Neural crest cell (in vitro differentiated cells): ENCODE results near the gene HOXC13. TPM values are rescaled to one million over a fixed set of nuclear protein-coding genes. Genes with fewer than 3 reads are reported as not detected.

Experiments
- DNase-seq: peaks from one replicate; pipeline ENCODE4 v3.0.0; 2021; ENCODE audit warnings: low read depth, mixed read lengths, low spot score
- H3K27ac Mint-ChIP-seq: one replicate; pipeline ENCODE4 v1.8.0; 2021; ENCODE audit warnings: mild to moderate bottlenecking, mixed read lengths; ENCODE audit not compliant: unreplicated experiment
- H3K27me3 Mint-ChIP-seq: 2 replicates; pipeline ENCODE4 v1.8.0; 2021; ENCODE audit warnings: low read depth, mild to moderate bottlenecking, mixed read lengths
- H3K36me3 Mint-ChIP-seq: 2 replicates; pipeline ENCODE4 v1.8.0; 2021; ENCODE audit warnings: low read depth, mild to moderate bottlenecking, mixed read lengths
- H3K4me1 Mint-ChIP-seq: 2 replicates; pipeline ENCODE4 v1.8.0; 2021; ENCODE audit warnings: mixed read lengths
- H3K4me3 Mint-ChIP-seq: one replicate; pipeline ENCODE4 v1.8.0; 2021; ENCODE audit warnings: mild to moderate bottlenecking, mixed read lengths
- H3K9me3 Mint-ChIP-seq: 2 replicates; pipeline ENCODE4 v1.8.0; 2021; ENCODE audit warnings: mixed read lengths
- CTCF ChIP-seq: fragments of 200-600 bp; sonication (generic); conservative IDR thresholded peaks from 2 replicates; pipeline ENCODE4 v1.5.0; 2021; ENCODE audit warnings: antibody characterized with exemption, mild to moderate bottlenecking
- total RNA-seq: library from RNA; stranded (reverse); gene quantifications from 2 replicates; pipeline ENCODE4 v1.2.1, GENCODE V29; 2021

The HOXC13 gene
- total RNA-seq, 1 donor from 2014 or later, result not detected

DNA sequence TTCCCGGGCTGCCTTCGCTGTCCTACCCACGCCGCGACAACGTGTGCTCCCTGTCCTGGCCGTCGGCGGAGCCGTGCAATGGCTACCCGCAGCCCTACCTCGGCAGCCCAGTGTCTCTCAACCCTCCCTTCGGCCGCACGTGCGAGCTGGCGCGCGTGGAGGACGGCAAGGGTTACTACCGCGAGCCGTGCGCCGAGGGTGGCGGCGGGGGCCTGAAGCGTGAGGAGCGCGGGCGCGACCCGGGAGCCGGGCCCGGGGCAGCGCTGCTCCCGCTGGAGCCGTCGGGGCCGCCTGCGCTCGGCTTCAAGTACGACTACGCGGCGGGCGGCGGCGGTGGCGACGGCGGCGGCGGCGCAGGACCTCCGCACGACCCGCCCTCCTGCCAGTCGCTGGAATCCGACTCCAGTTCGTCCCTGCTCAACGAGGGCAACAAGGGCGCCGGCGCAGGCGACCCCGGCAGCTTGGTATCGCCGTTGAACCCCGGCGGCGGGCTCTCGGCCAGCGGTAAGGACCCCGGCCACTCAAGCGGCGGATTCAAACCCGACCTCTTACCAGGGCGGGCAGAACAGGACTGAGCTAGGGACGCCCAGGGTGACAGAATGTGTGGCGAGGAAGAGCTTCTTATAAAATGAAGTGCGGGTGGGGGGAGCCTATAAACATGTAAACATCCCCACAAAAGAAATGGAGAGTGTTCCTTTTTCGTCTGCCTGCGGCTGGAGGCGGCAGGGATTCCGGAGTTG lies 16.6 kb downstream of the HOXC13 start:
- H3K27me3 Mint-ChIP-seq, result peaks cover 99% of the 10 kb centered on the region
- H3K9me3 Mint-ChIP-seq, result no peaks in the 10 kb centered on the region
- H3K36me3 Mint-ChIP-seq, result no peaks in the 10 kb centered on the region
- no peak for TF ChIP-seq CTCF
- H3K4me3 Mint-ChIP-seq, result no peak overlapping the region
- DNase-seq, result no peak
- no peaks in the 10 kb centered on the region for H3K4me1 Mint-ChIP-seq
- H3K27ac Mint-ChIP-seq, result no peak overlapping the region

DNA sequence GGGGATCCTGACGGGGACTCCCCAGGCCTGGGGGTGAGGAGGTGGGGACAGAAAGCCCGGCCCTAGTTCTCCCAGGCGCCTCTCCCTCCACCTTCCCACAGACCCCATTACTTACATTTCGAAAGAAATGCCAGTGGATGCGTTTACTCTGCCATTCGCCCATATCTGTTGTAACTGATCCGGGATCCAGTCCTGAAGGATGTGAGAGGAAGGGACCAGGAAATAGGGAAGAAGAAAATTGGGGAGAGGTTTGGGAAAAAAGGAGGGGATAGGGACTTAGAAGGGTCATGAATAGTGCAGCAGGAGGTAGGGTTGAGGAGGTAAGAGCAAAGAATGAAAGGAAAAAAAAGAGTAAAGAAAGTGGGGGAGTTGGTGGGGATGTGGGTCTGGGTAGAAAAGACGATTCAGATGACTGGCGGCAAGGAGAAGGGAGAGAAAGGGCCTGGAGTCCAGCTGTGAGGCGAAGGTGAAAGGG lies 17.2 kb downstream of the HOXC13 start:
- no peaks in the 10 kb centered on the region for H3K4me1 Mint-ChIP-seq
- no peak for TF ChIP-seq CTCF
- peaks cover 99% of the 10 kb centered on the region for H3K27me3 Mint-ChIP-seq
- DNase-seq, result no peak
- no peak overlapping the region for H3K4me3 Mint-ChIP-seq
- H3K36me3 Mint-ChIP-seq, result no peaks in the 10 kb centered on the region
- H3K27ac Mint-ChIP-seq, result no peak overlapping the region
- H3K9me3 Mint-ChIP-seq, result no peaks in the 10 kb centered on the region

GRCh38 chr12:53956251-53956887 lies 17.7 kb downstream of the HOXC13 start:
- no peak for DNase-seq
- Mint-ChIP-seq H3K27ac (no peak overlapping the region), H3K27me3 (peaks cover 99% of the 10 kb centered on the region)

DNA sequence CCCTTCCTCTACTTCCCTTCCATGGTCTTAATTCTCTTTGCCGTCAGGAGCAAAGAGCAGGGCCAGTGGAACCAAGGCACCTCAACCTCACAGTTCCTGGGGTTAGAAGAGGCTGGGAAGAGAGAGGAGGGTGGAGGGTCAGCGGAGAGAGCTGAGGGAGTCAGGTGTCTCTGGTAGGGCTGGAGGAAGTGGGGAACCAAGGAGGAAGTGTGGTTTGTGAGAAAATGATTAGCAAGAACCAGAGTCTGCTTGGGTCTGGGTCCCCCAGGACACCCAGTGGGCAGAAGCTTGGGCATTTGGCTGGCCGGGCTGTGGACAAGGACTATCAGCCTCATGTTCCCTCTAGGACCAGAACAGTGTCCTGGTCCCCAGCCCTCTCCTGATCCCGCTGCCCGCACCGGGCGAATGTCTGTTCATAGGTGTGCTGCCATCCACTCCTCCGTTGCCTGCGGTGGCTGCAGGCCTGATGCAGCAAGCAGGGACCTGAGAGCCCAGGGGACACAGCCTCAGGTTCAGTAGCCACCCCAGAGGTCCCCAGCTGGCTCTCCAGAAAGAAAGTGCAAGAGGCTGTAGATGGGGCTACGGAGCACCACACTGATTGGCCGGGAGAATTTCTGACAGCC lies 18.4 kb downstream of the HOXC13 start:
- Mint-ChIP-seq H3K36me3 (no peaks in the 10 kb centered on the region), H3K4me1 (no peaks in the 10 kb centered on the region), H3K27ac (no peak overlapping the region), H3K27me3 (peaks cover 99% of the 10 kb centered on the region), H3K9me3 (no peaks in the 10 kb centered on the region), H3K4me3 (no peak overlapping the region)
- DNase-seq, result no peak
- TF ChIP-seq CTCF, result no peak

More at GRCh38 chr12:53956251-53956887, 17.7 kb downstream of the HOXC13 start:
- Mint-ChIP-seq H3K36me3 (no peaks in the 10 kb centered on the region), H3K4me1 (no peaks in the 10 kb centered on the region), H3K4me3 (no peak overlapping the region), H3K9me3 (no peaks in the 10 kb centered on the region)
- TF ChIP-seq CTCF, result no peak

GRCh38 chr12:53958128-53958527 lies 19.5 kb downstream of the HOXC13 start:
- H3K4me3 Mint-ChIP-seq, result no peak overlapping the region
- no peaks in the 10 kb centered on the region for H3K9me3 Mint-ChIP-seq
- TF ChIP-seq CTCF, result no peak
- no peak for DNase-seq
- no peak overlapping the region for H3K27ac Mint-ChIP-seq
- peaks cover 99% of the 10 kb centered on the region for H3K27me3 Mint-ChIP-seq
- no peaks in the 10 kb centered on the region for H3K36me3 Mint-ChIP-seq
- no peaks in the 10 kb centered on the region for H3K4me1 Mint-ChIP-seq
